Measurements from ENCODE around the gene CRYGA.
"Not testable (repeated sequence)": the region's sequence is repeated elsewhere in the genome, so short reads cannot be mapped to it uniquely, and the experiment has no call there.

The CRYGA gene

DNA sequence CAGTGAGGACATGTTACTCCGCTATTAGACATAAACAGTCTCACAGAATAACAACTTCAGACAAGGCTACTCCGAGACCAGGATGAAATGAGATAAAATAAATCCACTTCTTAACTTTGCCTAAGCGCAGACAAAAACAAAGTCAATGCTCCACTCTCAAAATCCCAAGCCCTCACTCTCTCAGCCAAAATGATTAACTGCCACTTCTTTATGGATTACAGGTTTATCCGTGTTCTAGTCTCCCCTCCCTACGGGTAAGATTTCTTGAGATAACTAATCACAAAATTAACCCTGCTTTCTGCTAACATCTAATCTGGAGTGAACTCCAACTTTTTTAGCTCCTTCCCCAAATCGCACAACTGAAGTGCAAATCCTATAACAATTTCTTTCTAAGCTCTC is 32.7 kb downstream of the CRYGA start:
- no peak for TF ChIP-seq ZFX (IDR thresholded peaks at IDR 0.05)
- TF ChIP-seq, protein P1, sequence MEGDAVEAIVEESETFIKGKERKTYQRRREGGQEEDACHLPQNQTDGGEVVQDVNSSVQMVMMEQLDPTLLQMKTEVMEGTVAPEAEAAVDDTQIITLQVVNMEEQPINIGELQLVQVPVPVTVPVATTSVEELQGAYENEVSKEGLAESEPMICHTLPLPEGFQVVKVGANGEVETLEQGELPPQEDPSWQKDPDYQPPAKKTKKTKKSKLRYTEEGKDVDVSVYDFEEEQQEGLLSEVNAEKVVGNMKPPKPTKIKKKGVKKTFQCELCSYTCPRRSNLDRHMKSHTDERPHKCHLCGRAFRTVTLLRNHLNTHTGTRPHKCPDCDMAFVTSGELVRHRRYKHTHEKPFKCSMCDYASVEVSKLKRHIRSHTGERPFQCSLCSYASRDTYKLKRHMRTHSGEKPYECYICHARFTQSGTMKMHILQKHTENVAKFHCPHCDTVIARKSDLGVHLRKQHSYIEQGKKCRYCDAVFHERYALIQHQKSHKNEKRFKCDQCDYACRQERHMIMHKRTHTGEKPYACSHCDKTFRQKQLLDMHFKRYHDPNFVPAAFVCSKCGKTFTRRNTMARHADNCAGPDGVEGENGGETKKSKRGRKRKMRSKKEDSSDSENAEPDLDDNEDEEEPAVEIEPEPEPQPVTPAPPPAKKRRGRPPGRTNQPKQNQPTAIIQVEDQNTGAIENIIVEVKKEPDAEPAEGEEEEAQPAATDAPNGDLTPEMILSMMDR (conservative IDR thresholded peaks at IDR 0.05) = no peak
- H3K27ac ChIP-seq = no peak overlapping the region

DNA sequence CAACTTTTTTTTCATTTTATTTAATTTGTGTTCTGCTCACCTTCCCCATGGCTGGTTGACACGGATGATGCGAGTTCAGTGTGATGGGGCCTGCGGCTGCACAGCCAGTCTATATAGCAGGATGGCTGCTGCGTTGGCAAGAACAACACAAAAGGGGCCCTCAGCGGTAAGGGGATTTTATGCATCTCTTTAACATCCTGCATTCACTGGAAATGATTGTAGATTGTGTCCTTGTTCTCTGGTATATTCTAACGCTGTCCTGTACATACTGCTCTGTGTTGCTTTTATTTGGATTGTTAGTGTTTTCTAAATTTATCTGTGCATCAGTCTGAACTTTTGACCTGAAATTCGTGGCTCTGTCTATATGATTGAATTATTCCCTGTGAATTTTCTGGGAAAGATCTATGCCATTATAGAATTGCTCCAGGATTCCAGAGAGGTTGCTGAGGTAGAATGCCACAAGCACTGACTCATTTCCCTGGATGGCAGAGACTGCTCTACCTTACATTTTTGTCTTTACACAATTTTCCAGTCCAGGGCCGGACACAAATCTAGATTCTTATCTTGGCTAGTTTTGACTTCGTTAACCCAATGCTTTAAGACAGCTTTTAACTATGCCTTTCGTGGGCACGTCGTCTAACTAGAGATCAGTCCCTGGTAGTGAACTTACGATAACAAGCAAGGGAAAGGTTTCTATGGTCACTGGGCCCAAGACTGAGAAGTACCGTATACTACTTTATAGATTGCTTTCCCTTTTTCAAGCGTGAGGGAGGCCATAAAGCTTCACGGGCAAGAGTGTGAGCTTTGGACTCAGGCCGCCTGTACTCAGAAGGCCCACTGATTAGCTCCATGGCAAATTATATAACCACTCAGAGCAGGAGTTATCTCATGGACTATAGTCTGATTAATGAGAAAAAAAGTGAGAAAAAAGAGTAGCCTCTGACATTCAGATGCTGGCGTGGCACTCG is 33.4 kb downstream of the CRYGA start, which contains the start of gene CRYGC:
Gene CRYGC, minus strand, starts transcription at position 85 of the 968 bp plus-strand sequence. Its CDS starts 36 bp downstream, at position 49.
- TF ChIP-seq, protein P1 (conservative IDR thresholded peaks at IDR 0.05) = no peak
- no peak for TF ChIP-seq ZFX (IDR thresholded peaks at IDR 0.05)
- H3K27ac ChIP-seq = no peak within 1 kb of the TSS

DNA sequence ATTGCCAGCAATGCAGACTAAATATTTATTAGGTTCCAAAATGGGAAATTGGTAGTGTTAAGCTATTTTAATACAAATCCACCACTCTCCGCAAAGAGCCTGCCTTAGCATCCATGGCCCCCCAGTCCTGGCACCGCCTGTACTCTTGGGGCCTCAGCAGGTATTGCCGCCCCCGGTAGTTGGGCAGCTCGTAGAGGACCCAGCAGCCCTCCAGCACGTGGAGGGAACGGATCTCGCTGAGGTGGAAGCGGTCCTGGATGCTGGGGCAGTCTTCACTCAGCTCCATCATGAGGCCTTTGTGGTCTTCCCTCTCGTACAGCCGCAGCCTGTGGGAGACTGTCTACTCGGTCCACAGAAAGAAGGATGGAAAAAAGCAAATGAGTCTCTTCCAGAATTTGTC is 35.3 kb downstream of the CRYGA start:
- no peak overlapping the region for H3K27ac ChIP-seq
- TF ChIP-seq, protein P1 (conservative IDR thresholded peaks at IDR 0.05) = no peak
- TF ChIP-seq ZFX (IDR thresholded peaks at IDR 0.05) = no peak

DNA sequence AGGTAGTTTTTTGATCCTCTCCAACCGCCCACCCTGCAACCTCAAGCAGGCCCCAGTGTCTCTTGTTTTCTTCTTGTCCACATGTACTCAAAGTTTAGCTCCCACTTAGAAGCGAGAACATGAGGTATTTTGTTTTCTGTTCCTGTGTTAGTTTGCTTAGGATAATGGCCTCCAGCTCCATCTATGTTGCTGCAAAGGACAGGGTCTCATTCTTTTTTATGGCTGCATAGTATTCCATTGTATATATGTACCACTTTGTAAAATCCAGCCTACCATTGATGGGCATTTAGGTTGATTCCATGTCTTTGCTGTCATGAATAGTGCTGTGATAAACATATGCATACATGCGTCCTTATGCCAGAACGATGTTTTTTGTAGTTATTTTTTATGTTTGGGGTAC is 36.3 kb downstream of the CRYGA start:
- H3K27ac ChIP-seq = no peak overlapping the region

DNA sequence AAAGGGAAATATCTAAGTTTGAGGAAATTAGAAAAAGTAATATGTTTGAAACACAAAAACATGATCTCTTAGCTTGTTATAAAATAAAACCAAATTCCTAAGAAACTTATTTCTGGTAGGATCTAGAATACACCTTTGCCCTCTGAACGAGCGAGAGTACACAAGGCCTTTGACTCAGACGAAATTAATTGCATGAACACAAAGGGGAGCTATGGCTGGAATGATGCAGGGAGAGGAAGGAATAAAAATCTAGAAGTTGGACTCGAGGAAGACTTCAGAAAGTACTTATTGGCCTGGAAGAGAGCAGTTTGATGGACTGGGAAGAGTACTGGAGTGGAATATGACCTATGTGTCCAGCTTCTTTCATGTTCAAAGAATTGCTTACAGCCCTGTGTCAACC is 38.1 kb downstream of the CRYGA start:
- TF ChIP-seq, protein P1 (conservative IDR thresholded peaks at IDR 0.05) = no peak
- no peak for TF ChIP-seq ZFX (IDR thresholded peaks at IDR 0.05)
- no peak overlapping the region for H3K27ac ChIP-seq

More for the DNA sequence above, 36.3 kb downstream of the CRYGA start:
- TF ChIP-seq, protein P1 (conservative IDR thresholded peaks at IDR 0.05) = no peak
- TF ChIP-seq ZFX (IDR thresholded peaks at IDR 0.05) = no peak

DNA sequence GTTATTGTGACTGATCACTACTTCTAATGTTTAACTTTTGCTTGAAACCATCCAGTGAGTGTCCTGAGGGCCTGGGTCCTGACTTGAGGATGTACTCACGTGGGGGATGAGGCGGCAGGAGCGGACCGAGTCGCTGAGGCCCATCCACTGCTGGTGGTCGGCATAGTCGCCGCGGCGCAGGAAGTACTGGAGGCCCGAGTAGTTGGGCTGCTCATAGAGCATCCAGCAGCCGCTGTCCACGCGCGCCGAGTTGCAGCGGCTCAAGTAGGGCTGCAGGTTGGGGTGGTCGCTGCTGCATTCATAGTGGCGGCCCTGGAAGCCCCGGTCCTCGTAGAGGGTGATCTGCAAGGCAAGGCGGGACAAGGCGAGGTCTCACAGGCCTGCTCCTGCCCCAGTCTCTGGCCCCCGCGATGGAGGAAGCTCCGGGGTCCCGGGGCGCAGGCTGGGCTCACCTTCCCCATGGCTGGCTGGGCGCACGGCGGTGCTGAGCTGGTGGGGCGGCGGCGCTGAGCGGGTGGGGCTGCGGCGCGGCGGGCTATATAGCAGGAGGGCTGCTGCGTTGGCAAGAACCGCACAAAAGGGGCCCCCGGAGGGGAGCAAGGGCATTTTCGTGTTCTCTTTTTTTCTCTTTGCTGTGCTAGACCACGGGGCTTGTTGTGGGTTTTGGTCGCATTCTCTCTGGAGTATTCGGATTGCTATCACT is 39.2 kb downstream of the CRYGA start, which contains the start of gene CRYGD:
Gene CRYGD, minus strand, starts transcription at position 512 of the 703 bp plus-strand sequence. Its CDS starts 51 bp downstream, at position 461.
- not testable (repeated sequence) for H3K27ac ChIP-seq

DNA sequence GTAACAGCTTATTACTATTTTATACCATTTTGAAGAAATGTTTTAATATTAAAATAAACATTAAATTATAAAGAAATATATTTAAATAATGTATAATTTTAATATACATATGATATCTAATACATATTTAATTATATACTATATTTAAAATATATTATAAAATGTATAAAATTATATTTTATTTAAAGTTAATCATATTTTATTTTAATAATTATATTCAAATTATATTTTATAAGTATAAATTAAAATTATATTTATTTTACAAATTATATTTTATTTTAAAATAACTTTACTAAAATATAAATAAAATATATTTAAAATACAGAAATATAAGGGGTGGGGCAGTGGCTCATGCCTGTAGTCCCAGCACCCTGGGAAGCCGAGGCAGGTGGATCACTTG is 41.1 kb downstream of the CRYGA start:
- no peak for TF ChIP-seq ZFX (IDR thresholded peaks at IDR 0.05)
- TF ChIP-seq, protein P1 (conservative IDR thresholded peaks at IDR 0.05) = no peak
- no peak overlapping the region for H3K27ac ChIP-seq
